HG02870 (cell line): Measurements from ENCODE around the gene CBX4.
"Not testable (repeated sequence)": the region's sequence is repeated elsewhere in the genome, so short reads cannot be mapped to it uniquely, and the experiment has no call there.

ENCODE experiments used
- ATAC-seq: cut with Tn5 transposase; IDR thresholded peaks from one replicate; pipeline ENCODE4 v1.9.1; 2021; ENCODE audit warnings: mild to moderate bottlenecking, moderate library complexity; ENCODE audit not compliant: unreplicated experiment

CBX4 gene

DNA sequence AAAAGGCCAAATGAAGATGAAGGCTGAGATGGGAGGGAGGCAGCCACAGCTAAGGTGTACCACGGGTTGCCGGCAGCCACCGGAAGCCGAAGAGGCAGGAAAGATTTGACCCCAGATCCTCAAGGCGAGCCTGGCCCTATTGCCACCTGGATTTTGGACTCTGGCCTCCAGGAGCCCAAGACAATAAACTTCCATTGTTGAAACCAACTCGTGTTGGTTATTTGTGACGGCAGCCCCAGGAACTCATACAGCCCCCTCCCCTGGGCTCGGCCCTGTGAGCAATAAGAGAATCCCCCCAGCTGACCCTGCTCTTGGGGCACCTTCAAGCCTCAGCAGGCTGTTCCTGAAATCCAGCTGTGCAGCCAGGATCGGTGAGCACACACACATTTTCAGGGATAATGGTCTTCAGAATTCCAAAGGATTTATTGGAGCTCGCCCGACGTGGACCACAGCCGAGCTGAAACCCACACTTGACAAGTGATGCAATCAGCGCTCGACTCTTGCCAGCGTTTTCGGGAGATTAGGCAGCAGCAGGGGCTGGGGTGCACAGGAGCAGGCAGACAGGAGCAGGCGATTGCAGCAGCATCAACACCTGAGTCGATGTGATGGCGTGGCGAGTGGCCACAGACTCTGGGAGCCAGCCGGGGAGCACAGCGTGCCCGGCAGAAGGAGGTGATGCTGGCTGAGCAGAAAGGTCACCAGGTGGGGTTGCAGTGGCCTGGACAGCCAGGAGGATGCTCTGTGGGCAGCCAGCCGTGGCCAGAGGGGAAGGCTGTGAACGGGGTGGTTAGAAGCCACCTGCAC is 22.4 kb upstream of the CBX4 start:
- ATAC-seq: no peak

DNA sequence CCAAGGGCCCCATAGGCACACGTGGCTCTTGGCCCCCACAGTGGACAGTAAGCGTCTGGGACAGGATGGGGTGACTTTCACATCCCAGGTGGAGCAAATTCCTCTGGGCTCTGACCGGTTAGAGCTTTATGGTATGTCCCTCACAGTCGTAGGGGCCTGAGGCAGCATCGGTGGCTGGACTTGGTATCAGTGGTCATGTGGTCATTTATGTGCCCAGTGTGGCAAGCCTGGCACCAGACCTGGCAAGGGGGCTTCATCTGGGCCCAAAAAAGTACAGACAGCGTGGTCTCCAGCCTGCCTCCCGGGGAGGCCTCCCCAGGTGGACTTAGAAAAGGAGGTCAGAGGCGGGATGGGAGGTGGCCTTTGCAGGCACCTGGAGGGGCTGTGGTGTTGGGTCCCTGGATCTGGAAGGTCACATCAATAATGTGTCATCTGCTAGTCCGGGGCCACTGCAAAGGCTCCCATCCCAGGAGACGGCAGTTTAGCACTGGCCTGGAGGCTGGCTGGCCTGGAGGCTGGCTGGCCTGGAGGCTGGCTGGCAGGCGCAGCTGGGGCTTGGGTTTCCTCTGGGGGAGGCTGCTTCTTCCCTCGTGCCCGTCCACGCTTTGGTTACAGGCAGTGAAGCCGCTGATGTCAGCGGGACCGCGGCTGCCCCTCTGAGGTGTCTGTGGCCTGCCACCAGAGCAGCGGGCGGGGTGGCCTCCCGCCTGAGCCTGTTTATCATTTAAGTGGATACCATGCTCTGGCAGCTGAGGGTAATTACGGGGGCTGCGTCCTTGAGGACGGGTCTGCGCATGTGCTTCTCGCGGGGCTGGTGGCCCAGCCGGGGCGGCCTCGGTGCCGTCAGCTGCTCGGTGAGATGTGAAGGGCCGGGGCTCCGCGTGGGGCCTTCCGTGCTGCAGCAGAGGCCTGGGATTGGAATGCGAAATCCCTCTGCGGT is 20.7 kb upstream of the CBX4 start:
- ATAC-seq: no peak

DNA sequence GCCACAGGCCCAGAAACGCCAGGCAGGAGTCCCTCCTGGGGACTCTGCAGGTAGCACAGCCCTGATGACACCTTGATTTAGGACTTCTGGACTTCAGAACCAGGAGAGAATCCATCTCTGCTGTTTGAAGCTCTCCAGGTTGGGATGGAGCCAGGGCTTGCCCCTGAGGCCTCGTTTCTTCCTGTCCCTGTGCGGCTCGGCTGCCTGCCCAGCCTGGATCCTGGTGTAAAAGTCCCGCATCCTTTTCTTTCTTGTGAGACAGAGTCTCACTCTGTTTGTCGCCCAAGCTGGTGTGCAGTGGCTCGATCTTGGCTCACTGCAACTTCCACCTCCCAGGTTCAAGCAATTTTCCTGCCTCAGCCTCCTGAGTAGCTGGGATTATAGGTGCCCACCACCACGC is 17.9 kb upstream of the CBX4 start:
- no peak for ATAC-seq

DNA sequence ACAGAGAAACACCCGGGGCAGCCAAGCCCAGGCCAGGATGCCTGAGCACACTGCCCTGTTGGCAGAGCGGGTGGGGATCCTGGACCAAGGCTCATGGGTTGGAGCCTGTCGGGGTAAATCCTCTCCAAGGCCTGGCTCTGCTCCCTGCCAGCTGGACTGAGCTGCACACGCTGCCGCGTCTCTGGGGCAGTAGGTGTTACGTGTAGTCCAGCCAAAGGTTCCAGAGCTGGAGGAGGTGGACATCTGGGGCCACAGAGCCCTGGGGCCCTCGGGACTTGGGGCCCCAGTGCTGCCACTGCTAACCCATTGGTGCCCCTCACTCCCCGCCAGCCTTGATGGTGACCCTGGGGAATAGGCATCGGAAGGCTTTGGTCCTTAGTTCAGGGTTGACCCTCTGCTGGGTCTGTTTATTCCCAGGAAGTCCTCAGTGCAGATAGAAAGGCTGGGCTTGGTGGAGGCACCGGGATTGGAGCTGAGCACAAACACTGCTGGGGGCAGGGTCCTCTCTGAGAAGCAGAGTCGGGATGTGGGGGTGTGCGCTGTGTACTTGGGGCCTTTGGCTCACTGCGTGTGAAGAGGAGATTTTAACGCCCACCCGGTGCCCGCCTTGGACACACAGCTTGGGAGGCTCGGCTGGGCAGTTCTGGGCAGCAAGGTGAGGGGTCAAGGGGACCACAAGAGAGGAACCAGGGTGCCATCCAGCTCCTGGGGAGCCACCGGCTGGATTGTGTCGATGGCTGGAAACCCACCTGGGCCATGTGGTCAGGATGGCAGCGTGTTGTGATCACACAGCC is 16.3 kb upstream of the CBX4 start:
- no peak for ATAC-seq

DNA sequence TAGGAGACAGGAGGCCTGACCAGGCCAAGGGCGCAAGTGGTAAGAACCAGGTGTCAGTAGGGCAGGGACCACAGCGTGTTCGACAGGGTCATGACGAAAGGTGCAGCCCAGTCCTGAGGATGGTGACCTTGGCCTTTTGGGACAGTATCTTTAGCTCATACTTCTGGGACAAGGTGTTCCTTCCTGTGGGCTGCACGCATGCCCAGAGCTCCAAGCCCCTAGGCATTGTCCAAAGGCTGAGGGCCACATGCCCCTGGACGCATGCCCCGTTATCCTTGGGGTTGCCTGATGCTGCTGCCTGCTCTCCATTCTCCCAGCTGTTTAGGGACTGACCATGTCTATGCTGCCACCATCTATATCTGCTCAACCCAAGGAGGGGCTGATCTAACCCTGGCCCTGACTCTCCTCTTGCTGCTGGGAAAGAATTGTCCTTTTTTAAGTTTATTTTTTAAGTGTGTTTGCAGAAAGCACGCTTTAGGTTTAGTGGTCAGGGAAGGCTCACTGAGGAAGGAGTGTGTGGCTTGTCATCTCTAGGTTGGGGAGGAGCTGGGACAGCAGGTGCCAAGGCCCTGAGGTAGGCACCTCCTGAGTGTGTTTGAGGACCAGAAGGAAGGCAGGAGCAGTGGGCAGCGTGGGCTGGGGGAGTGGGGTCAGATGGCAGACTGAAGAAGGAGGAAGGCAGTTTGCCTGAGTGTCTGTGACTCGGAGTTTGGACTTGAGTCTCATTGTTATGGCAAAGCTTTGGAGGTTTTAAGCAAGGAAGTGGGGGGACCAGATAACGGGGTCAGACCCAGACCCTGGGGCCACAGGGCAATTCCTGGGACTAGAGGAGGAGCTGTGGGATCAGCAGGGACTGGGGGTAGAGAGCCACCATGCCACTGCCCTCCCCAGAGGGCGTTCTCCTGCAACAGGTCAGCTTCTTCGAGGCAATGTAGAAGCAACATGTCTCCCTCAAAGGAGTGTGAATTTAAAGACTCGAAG is 15.1 kb upstream of the CBX4 start:
- ATAC-seq: no peak

DNA sequence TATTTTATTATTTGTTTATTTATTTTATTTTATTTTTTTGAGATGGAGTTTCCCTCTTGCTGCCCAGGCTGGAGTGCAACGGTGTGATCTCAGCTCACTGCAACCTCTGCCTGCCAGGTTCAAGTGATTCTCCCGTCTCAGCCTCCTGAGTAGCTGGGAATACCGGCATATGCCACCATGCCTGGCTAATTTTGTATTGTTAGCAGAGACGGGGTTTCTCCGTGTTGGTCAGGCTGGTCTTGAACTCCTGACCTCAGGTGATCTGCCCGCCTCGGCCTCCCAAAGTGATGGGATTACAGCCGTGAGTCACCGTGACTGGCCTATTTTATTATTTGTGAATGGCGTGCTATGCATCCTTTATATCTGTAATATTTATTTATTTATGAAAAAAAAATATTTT is 13.9 kb upstream of the CBX4 start:
- ATAC-seq: not testable (repeated sequence)

DNA sequence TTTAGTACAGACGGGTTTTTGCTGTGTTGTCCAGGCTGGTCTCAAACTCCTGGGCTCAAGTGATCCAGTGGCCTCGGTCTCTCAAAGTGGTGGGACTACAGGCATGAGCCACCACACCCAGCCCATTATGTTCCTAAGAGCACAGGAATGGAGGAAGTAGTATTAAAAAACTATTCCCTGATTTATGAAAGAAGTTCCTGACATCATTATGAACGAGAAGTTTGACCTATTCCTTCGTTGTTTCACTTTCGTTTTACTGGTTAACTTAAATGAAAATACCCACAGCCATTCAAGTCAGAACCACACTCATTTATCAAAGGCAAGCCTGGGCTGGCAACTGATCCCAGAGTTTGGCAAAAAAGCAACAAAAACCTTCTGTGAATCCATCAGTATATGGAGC is 13.5 kb upstream of the CBX4 start:
- ATAC-seq: no peak

DNA sequence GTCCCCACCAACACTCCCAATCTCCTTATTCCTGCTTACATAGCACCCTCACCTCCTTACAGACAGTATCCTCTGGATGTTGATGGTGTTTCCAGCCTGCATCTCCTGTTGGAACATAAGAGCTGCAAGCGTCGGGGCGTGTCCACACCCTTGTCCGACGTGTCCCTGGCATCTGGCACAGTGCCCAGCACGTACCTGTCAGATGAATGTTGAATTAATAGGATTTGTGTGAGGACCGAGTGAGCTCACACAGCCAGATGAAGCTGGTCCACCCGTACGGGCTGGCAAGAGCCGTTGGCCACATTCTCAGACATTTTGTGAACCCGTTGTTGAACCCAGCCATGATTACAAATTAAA is 12.2 kb upstream of the CBX4 start:
- no peak for ATAC-seq

DNA sequence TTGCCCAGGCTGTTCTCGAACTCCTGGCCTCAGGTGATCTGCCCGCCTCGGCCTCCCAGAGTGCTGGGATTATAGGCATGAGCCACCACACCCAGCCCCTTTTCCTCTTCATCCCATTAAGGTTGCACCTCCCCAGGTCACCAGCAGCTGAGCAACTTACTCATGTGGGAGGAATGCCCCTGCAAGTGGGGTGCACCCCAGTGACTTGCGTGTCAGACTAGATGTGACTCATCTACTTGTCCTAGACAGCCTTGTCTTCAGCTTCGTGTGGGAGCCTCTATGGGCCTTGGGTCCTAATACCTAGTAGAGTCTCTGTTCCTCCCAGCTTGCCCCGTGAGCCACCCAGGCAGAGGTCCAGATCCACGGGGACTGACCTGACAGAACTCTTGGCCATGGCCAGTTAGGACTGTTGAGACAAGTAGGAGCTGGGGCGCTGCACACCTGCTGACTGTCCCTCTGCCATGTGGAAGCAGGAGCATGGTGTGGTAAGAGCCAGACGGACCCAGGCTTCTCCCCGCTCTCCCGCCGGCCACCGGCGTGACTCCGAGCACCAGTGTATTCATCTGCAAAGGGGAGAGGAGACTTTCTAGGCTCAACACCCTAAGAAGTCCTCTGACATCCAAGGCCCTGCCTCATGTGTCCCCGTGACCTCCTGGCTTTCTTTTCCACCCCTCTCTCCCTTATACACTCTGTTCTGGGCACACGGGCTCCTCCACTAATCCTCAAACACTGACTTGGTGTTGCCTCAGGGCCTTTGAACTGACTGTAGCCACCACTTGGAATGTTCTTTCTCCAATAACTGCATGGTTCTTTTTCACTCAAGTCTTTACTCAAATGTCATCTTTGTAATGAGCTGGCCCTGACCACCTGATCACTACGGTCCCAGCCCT is 11.6 kb upstream of the CBX4 start:
- no peak for ATAC-seq

DNA sequence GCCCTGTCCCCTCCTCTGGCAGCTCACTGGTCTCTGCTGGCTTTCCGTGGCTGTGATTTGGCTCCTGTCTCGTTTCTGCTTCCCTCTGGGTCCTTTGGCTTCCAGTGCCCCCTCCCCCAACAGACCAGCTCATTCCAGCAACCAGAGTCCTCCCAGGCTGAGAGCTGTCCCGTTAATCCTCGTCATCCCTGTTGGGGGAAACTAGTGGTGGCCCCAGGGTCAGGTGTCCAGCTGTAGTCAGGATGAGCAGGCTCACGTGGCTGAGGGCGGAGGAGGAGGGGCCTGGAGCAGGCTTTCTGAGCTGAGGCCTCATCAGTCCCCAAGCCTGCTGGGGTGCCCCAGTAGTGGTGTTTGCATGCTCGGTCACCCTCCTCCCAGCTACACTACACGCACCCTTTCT is 10.7 kb upstream of the CBX4 start:
- no peak for ATAC-seq

DNA sequence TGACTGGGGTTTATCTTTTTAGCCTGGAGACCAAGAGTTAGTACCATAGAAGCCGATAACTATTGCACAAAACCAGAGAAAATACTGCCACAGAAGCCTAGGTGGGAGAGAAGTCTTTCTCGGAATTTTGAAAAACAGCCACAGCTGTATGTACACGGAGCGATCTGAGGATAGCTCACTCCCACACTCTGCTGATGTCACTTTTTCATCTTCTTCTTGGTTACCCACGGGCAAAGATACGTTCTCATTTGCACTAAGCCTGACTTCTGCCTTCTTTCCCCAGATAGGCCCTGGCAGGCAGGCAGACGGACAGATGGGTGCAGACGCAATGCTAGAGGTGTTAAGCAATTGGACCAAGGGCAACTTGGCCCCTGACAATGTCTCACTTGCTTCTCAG is 9.1 kb upstream of the CBX4 start:
- no peak for ATAC-seq

DNA sequence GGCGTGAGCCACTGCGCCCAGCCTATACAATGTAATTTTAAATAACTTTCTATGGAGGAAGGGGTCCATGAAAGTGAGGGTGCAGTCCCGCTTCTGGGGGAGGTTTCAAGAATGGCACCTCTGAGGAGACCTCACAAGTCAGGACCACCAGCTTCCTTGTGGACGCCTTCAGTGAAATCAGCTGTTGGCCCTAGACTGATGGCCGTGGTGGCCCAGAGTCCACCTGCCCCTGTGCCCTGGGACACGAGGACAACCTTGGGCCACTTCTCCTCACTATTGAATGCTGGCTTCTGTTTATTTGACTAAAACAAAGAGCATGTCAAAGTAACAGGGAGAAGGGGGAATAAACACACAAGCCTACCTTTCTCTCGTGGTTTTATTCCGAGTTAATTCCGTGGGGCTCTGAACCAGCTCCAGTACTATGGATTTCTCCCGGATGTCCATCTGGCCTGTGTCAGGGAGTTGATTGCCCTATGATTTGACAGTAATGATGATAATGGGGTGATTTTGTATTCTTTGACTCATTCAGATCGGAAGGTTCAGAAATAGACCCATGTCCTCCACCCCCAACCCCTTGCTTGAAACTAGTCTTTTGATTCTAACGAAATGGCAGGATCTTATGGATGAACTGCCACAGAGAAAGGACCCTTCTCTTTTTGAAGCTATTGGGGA is 8.6 kb upstream of the CBX4 start:
- no peak for ATAC-seq

DNA sequence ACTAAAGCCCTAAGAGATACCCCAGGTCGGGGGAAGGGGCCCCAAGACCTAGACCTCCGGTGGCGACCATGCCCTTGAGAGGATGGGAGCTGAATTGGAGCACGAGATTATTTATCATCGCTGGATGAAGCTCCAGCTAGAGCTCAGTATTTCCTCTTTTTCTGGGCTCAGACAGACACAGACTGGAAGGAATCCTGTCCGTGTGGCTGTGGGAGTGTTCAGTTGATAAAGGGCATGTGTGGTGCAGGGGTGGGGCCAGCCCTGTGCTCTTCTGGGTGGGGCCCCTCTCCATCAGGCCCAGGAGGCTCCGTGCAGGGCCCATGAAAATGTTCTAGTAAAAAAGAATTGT is 6.3 kb upstream of the CBX4 start:
- no peak for ATAC-seq

DNA sequence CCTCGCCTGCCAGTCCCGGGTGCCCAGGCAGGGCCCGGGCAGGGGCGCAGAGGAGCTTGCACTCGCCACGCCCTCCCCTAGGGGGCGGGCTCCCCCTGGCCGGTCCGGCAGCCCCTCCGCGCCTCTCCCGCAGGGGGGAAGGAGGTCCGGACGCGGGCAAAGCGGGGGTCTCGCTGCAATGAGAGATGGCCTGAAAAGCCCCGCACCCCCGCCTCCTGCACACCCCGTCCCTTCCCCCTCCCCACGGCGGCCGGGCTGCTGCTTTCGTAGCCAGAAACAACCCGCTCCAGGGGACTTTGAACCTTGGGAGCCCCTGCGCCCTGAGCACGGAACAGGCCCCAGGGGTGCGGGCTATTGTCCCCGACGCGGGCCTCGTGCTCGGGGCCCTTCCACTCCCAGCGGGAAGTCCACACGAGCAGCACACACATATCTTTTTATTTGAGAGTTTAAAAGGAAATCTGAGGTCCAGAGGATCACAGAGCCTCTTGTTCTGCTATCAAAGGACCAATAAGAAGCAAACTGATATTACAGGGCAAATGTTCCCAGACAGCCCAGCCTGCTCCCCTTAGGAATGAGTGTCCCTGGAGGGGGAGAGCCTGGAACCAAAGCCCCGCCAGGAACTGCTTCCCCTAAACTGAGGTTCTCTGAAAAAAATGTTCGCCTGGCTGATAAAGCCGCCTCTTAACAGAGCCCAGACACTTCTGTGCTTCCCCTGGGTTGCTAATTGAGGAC is 5.8 kb upstream of the CBX4 start:
- ATAC-seq: no peak

DNA sequence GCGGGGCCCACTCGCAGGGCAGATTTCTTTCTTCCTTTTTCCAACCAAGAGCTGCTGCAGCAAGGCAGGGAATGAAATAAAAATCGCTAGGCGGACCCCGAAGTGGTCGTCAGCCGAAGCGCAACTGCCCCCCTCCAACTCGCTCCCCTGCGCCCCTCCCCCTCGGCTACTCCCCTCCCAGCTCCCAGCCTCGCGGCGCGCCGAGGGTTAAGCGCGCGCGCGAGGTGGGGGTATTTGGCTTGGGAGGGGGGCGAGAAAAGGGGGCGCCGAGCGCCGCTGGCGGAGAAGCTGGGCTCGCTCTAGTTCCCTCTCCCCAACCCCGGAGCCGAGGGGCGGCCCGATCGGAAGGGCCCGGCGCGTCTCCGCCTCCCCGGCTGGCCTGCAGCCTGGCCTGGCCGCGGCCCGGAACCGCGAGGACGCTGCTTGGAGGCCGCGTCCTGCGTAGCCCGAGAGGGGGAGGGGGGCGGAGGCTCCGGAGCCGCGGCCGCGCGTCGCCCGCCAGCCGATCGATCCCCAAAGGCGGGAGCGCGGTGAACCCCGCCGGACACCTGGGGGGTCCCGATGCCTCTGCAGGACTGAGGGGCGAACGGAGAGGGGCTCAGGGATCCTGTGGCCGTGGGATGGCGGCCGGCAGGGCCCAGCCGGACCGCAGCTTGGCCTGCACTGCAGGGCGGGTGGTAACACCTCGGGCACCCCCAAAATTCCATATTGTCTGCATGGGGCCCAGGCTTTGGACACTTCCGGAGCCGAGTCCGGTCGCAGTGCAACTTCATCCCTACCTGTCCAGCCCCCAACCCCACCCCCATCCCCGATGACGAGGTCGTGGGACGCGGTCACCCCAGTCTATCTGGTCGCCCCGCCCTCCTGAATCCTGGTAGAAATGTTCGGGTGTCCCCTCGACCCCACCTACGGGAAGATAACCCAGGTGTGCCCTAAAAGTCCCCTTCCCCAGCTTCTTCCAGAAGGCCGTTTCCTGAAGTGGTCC is 4.9 kb upstream of the CBX4 start:
- no peak for ATAC-seq

DNA sequence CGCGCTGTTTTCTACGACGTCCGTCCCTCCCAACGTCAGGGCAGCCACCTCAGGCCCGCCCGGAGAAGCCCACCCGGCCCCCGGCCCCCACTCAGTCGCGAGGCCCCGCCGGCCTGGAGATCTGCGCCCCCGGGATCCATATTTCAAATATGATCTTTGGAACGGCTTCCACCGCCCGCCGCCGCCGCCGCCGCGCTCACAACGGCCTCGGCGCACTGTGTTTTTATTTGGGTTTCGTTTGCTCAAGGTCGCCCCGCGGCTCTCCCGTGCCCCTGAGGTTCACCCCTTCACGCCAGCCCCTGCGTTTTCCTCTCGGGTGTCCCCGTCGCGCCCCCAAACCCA is 4.2 kb upstream of the CBX4 start:
- ATAC-seq: no peak
